HEK293 (cell line): Measurements from ENCODE around the gene TALDO1.

Source experiments
- ZBTB7A ChIP-seq: fragments of 450-650 bp; formaldehyde crosslinking; IDR thresholded peaks from 2 replicates; pipeline ENCODE4 v1.5.1; 2016; ENCODE audit warnings: low read depth, missing biosample characterization, missing genetic modification characterization
- ZNF423 ChIP-seq: fragments of 450-650 bp; formaldehyde crosslinking; IDR thresholded peaks from 2 replicates; pipeline ENCODE4 v1.5.1; 2016; ENCODE audit warnings: missing biosample characterization, missing genetic modification characterization
- ZNF600 ChIP-seq: fragments of 450-650 bp; formaldehyde crosslinking; IDR thresholded peaks from 2 replicates; pipeline ENCODE4 v1.5.1; 2016; ENCODE audit warnings: missing biosample characterization, missing genetic modification characterization
- TF ChIP-seq, protein P1 (sequence below): fragments of 450-650 bp; formaldehyde crosslinking; IDR thresholded peaks from 2 replicates; pipeline ENCODE4 v1.5.1; 2016; ENCODE audit warnings: missing biosample characterization, missing genetic modification characterization, low read depth

DNA sequence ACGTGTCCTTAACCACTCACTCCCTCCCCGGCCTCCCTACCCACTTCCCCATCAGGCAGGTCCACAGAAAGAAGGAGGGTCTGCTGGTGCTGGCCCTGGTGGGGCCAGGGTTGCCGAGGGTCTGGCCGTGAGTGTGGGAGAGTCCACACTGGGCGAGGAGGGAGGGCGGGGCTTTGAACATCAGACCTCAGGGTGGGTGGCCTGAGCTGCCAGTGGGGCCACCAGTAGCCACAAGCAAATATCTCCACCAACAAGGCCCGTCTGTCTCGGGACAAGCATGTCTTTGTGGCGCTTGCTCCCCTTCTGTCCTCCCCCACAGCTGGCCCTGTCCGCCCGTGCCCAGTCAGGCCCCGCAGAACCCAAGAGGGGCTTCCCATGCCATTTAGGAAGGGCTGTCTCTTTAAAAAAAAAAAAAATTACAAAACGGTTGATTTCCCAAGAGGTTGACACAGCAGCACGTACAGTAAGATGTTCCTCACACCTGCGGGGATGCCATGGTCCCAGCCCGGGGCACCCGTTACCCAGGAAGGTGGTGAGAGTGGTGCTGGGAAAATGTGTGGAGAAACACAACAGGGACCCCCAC, 17.7 kb upstream of the TALDO1 start:
- TF ChIP-seq, protein P1, sequence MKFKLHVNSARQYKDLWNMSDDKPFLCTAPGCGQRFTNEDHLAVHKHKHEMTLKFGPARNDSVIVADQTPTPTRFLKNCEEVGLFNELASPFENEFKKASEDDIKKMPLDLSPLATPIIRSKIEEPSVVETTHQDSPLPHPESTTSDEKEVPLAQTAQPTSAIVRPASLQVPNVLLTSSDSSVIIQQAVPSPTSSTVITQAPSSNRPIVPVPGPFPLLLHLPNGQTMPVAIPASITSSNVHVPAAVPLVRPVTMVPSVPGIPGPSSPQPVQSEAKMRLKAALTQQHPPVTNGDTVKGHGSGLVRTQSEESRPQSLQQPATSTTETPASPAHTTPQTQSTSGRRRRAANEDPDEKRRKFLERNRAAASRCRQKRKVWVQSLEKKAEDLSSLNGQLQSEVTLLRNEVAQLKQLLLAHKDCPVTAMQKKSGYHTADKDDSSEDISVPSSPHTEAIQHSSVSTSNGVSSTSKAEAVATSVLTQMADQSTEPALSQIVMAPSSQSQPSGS (tag by site-specific recombination): no peak
- TF ChIP-seq ZNF600 (tag by site-specific recombination) (no peak), ZBTB7A (tag by site-specific recombination) (no peak), ZNF423 (tag by site-specific recombination) (no peak)
